Measurements from ENCODE around the gene SEPTIN5. TPM values are rescaled to one million over a fixed set of nuclear protein-coding genes. Genes with fewer than 3 reads are reported as not detected.
A peak's percentile ranks its signal among the peaks of the same experiment; 100 is the strongest.

The SEPTIN5 gene
- total RNA-seq, 1 experiment from 2014 or later = 1.00 TPM

DNA sequence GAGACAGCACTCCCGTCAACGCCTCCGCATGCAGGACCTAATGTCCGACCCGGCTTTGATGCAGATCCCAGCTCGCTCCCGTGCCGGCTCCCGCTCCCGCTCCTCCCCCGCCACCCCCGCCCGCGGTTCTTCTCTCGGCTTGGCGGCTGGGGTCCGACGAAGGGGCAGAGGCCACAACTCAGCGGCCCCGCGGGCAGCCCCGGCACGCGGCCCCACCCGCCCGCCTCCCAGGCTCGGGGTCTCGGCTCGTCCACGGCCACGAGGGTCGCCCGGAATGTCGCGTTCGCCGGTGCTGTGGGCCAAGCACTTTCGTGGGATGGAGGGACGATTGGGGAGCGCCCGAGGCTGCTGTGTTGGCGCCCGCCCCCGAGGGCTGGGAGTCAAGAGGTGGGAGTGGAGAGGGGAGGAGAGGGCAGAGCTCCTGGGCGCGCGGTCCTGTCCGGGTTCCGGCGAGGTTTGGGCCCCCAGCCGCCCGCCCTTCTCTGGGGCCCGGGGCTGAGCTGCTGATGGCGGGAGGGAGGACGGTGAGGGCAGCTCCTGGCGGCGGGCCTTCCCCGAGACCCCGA, 40.9 kb downstream of the SEPTIN5 start:
- BruUV-seq (replicated peaks) = no TSS peak
- no peak for DNase-seq
- no peaks in the 10 kb centered on the region for H3K9me3 ChIP-seq
- no peak overlapping the region for H3K4me3 ChIP-seq (ENCODE audit: low read depth, low read length)
- peaks cover 5% of the 10 kb centered on the region for H3K27me3 Mint-ChIP-seq (ENCODE audit: insufficient read depth, unreplicated experiment)
- H3K9me3 Mint-ChIP-seq (ENCODE audit: unreplicated experiment) = no peaks in the 10 kb centered on the region
- peaks cover 26% of the 10 kb centered on the region for H3K4me1 ChIP-seq
- no peak overlapping the region for H3K27ac Mint-ChIP-seq (ENCODE audit: unreplicated experiment)
- ChIA-PET CTCF (interaction anchor here (1.3 kb wide), 1 partner anchor 10 kb away, joined by 3 read pairs; no protein-coding TSS in a partner anchor), POLR2A (no interaction called here)
- H3K36me3 Mint-ChIP-seq (ENCODE audit: insufficient read depth, unreplicated experiment) = no peaks in the 10 kb centered on the region
- no peaks in the 10 kb centered on the region for H3K36me3 ChIP-seq (ENCODE audit: control insufficient read depth, insufficient read depth, low read length)
- peaks cover 14% of the 10 kb centered on the region for H3K4me1 Mint-ChIP-seq (ENCODE audit: low read depth, unreplicated experiment)
- H3K4me3 Mint-ChIP-seq (ENCODE audit: unreplicated experiment) = peak overlapping the region; percentile 19
- TF ChIP-seq, protein P1, sequence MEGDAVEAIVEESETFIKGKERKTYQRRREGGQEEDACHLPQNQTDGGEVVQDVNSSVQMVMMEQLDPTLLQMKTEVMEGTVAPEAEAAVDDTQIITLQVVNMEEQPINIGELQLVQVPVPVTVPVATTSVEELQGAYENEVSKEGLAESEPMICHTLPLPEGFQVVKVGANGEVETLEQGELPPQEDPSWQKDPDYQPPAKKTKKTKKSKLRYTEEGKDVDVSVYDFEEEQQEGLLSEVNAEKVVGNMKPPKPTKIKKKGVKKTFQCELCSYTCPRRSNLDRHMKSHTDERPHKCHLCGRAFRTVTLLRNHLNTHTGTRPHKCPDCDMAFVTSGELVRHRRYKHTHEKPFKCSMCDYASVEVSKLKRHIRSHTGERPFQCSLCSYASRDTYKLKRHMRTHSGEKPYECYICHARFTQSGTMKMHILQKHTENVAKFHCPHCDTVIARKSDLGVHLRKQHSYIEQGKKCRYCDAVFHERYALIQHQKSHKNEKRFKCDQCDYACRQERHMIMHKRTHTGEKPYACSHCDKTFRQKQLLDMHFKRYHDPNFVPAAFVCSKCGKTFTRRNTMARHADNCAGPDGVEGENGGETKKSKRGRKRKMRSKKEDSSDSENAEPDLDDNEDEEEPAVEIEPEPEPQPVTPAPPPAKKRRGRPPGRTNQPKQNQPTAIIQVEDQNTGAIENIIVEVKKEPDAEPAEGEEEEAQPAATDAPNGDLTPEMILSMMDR (IDR thresholded peaks at IDR 0.05; ENCODE audit: insufficient read depth in 1 of 2, low read depth in 1 of 2, low read length in 1 of 2, severe bottlenecking in 1 of 2, unreplicated experiment in 1 of 2) = no peak
- intact Hi-C loops (cut with micrococcal nuclease; ENCODE audit: unreplicated experiment) = no loop called here
- H3K27me3 ChIP-seq (replicated peaks; ENCODE audit: control insufficient read depth, insufficient read depth, low read length) = no peaks in the 10 kb centered on the region; the same call in 1 of the 2 replicates

DNA sequence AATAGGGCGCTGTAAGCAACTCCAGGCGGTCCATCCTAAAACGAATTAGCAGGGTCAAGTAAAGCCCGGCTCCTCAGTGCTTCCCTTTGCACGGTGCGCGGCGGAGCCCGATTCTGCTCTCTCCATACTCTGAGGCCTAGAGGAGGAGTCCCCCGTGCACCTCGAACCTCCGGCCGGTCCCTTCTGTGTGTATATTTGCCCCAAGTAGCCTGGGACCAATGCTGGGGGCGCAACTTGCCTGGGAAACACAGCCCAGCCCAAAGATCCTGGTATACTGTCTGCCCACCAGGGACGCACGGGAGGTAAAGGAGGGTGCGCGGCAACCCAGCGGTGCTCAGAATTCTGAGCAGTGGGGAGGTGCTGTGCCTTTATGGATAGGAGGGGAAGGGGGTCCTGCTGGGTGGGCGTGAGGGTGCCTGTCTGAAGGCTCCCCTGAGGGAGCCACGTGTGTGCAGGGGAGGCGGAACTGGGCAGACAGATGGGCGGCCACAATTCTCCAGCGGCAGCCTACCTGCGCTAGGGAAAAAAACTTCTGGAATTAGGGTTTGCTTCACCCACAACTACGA, 41.5 kb downstream of the SEPTIN5 start:
- Mint-ChIP-seq H3K4me3 (ENCODE audit: unreplicated experiment) (peak overlapping the region; percentile 67), H3K27me3 (ENCODE audit: insufficient read depth, unreplicated experiment) (peaks cover 7% of the 10 kb centered on the region), H3K9me3 (ENCODE audit: unreplicated experiment) (no peaks in the 10 kb centered on the region), H3K27ac (ENCODE audit: unreplicated experiment) (no peak overlapping the region), H3K36me3 (ENCODE audit: insufficient read depth, unreplicated experiment) (no peaks in the 10 kb centered on the region), H3K4me1 (ENCODE audit: low read depth, unreplicated experiment) (peaks cover 17% of the 10 kb centered on the region)
- BruUV-seq (replicated peaks) = no TSS peak
- Histone ChIP-seq H3K27me3 (replicated peaks; ENCODE audit: control insufficient read depth, insufficient read depth, low read length) (no peaks in the 10 kb centered on the region; the same call in 1 of the 2 replicates), H3K36me3 (ENCODE audit: control insufficient read depth, insufficient read depth, low read length) (no peaks in the 10 kb centered on the region), H3K4me1 (peaks cover 25% of the 10 kb centered on the region), H3K9me3 (no peaks in the 10 kb centered on the region), H3K4me3 (ENCODE audit: low read depth, low read length) (no peak overlapping the region)
- TF ChIP-seq, protein P1 (IDR thresholded peaks at IDR 0.05; ENCODE audit: insufficient read depth in 1 of 2, low read depth in 1 of 2, low read length in 1 of 2, severe bottlenecking in 1 of 2, unreplicated experiment in 1 of 2) = no peak
- CTCF ChIA-PET = interaction anchor here (0.7 to 3.1 kb wide), 16 partner anchors 10 to 207 kb away, joined by 3 to 21 read pairs (median 4); partner anchors contain the start of genes GNB1L, GP1BB and RTL10
- intact Hi-C loops (cut with micrococcal nuclease; ENCODE audit: unreplicated experiment) = loop anchor here (1.0 kb wide), 1 partner anchor 154 kb away; no protein-coding TSS in a partner anchor
- POLR2A ChIA-PET = no interaction called here
- DNase-seq = no peak

GRCh38 chr22:19756288-19757128, 42.2 kb downstream of the SEPTIN5 start:
- H3K4me3 ChIP-seq (ENCODE audit: low read depth, low read length) = peak overlapping the region; percentile 35
- peak overlapping the region; percentile 67 for H3K4me3 Mint-ChIP-seq (ENCODE audit: unreplicated experiment)
- no TSS peak for BruUV-seq (replicated peaks)

More at GRCh38 chr22:19756288-19757128, 42.2 kb downstream of the SEPTIN5 start:
- Mint-ChIP-seq H3K27ac (ENCODE audit: unreplicated experiment) (no peak overlapping the region), H3K36me3 (ENCODE audit: insufficient read depth, unreplicated experiment) (no peaks in the 10 kb centered on the region), H3K4me1 (ENCODE audit: low read depth, unreplicated experiment) (peaks cover 17% of the 10 kb centered on the region), H3K9me3 (ENCODE audit: unreplicated experiment) (no peaks in the 10 kb centered on the region), H3K27me3 (ENCODE audit: insufficient read depth, unreplicated experiment) (peaks cover 7% of the 10 kb centered on the region)
- Histone ChIP-seq H3K4me1 (peaks cover 18% of the 10 kb centered on the region), H3K36me3 (ENCODE audit: control insufficient read depth, insufficient read depth, low read length) (no peaks in the 10 kb centered on the region), H3K27me3 (replicated peaks; ENCODE audit: control insufficient read depth, insufficient read depth, low read length) (no peaks in the 10 kb centered on the region; the same call in 1 of the 2 replicates), H3K9me3 (no peaks in the 10 kb centered on the region)
- peak; percentile 76 to 83 for DNase-seq
- intact Hi-C loops (cut with micrococcal nuclease; ENCODE audit: unreplicated experiment) = loop anchor here (1.0 kb wide), 1 partner anchor 154 kb away; no protein-coding TSS in a partner anchor
- TF ChIP-seq, protein P1 (IDR thresholded peaks at IDR 0.05; ENCODE audit: insufficient read depth in 1 of 2, low read depth in 1 of 2, low read length in 1 of 2, severe bottlenecking in 1 of 2, unreplicated experiment in 1 of 2) = peak; percentile 66 to 82
- POLR2A ChIA-PET = no interaction called here
- CTCF ChIA-PET = interaction anchor here (0.5 to 3.1 kb wide), 18 partner anchors 10 to 572 kb away, joined by 3 to 21 read pairs (median 4); partner anchors contain the start of genes GNB1L, GP1BB and RTL10

All from Caco-2 (cell line).